SK-N-SH (cell line): Measurements from ENCODE around the gene POLR3G.

Experiments
- ELF1 ChIP-seq: IDR thresholded peaks from 2 replicates; pipeline ENCODE4 v1.4.0; 2012
- TF ChIP-seq, protein P1 (sequence below): fragments of 200-600 bp; sonication (generic); IDR thresholded peaks from 2 replicates; pipeline ENCODE4 v1.6.1; 2017; ENCODE audit warnings: antibody characterized with exemption, mild to moderate bottlenecking, moderate library complexity
- TF ChIP-seq, protein P2 (sequence below): IDR thresholded peaks from 2 replicates; pipeline ENCODE4 v1.4.0; 2012; ENCODE audit warnings: low read depth, borderline replicate concordance

DNA sequence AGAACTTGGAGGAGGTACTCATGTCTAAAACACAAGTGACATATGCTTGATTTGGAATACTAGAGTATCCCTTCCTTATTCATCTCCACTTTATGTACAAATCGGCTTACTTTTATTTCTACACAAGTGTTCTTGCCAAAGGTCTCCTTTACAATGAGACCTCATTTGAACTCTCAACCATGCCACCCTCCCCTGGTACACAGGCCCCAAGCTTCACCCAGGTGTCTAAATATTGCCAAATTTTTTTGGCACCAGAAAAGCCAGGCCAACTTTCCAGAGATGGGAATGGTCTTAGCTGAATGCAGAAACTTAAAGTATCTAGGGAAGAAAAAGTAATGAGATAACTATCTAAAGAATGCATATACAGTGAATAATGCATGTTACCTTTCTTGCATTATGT is 35.8 kb downstream of the POLR3G start:
- TF ChIP-seq ELF1, result no peak
- TF ChIP-seq, protein P1, sequence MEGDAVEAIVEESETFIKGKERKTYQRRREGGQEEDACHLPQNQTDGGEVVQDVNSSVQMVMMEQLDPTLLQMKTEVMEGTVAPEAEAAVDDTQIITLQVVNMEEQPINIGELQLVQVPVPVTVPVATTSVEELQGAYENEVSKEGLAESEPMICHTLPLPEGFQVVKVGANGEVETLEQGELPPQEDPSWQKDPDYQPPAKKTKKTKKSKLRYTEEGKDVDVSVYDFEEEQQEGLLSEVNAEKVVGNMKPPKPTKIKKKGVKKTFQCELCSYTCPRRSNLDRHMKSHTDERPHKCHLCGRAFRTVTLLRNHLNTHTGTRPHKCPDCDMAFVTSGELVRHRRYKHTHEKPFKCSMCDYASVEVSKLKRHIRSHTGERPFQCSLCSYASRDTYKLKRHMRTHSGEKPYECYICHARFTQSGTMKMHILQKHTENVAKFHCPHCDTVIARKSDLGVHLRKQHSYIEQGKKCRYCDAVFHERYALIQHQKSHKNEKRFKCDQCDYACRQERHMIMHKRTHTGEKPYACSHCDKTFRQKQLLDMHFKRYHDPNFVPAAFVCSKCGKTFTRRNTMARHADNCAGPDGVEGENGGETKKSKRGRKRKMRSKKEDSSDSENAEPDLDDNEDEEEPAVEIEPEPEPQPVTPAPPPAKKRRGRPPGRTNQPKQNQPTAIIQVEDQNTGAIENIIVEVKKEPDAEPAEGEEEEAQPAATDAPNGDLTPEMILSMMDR, result no peak
- TF ChIP-seq, protein P2, sequence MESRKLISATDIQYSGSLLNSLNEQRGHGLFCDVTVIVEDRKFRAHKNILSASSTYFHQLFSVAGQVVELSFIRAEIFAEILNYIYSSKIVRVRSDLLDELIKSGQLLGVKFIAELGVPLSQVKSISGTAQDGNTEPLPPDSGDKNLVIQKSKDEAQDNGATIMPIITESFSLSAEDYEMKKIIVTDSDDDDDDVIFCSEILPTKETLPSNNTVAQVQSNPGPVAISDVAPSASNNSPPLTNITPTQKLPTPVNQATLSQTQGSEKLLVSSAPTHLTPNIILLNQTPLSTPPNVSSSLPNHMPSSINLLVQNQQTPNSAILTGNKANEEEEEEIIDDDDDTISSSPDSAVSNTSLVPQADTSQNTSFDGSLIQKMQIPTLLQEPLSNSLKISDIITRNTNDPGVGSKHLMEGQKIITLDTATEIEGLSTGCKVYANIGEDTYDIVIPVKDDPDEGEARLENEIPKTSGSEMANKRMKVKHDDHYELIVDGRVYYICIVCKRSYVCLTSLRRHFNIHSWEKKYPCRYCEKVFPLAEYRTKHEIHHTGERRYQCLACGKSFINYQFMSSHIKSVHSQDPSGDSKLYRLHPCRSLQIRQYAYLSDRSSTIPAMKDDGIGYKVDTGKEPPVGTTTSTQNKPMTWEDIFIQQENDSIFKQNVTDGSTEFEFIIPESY, result no peak
